ENCODE results near the gene SND1. TPM values are rescaled to one million over a fixed set of nuclear protein-coding genes. Genes with fewer than 3 reads are reported as not detected.
A peak's percentile ranks its signal among the peaks of the same experiment; 100 is the strongest.

The SND1 gene
- total RNA-seq, 1 experiment from 2014 or later, result 139 TPM

DNA sequence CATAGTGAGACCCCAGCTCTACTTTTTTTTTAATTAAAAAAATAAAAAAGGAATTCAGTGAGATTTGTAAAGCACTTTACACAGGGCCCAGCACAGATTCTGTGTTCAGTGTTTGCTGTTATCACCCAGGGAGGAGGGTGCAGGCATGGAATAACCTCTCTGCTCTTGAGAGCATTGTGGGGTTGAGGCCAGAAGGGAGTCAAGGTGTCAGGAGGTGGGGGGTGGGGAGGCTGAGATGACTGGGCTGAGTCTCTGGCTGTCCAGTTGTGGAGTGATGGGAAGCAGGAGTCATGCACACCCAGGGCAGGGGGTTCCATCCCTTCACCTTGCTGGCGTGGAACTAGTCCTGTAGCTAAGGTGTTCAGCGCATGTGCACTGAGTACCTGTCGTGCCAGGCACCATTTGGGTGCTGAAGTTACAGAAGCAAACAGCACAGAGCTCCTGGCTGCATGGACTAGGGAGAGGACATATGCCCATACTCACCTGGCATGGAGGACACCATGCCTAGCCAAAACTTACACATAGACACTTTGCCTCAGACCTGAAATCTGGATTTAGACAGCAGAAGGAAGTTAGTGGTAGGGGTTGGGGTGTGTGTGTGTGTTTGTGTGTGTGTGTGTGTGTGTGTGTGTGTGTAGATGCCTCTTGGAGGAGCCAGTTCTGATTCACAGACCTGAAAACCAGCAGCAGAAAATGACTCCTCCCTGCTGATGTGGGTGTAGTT lies 448.4 kb downstream of the SND1 start:
- no peak overlapping the region for H3K4me2 ChIP-seq (ENCODE audit: low read length)
- H4K20me1 ChIP-seq (ENCODE audit: low read length), result no peaks in the 10 kb centered on the region
- H3K9me3 ChIP-seq (ENCODE audit: low read length), result no peaks in the 10 kb centered on the region
- ChIA-PET CTCF (no interaction called here), POLR2A (ENCODE audit: unreplicated experiment) (no interaction called here)
- no peak for DNase-seq
- no peak overlapping the region for H3K27ac ChIP-seq (ENCODE audit: low read length)
- no peak overlapping the region for H2AFZ ChIP-seq (ENCODE audit: low read length)
- H3K4me3 ChIP-seq (ENCODE audit: low read length), result no peak overlapping the region
- 0 out of 2 replicates have a peak, but pooled peaks cover 5% of the 10 kb centered on the region for H3K36me3 ChIP-seq (ENCODE audit: low read depth, low read length)
- no peaks in the 10 kb centered on the region for H3K9me2 ChIP-seq (replicated peaks; ENCODE audit: low read length)
- H3F3A ChIP-seq (ENCODE audit: low read length, unreplicated experiment), result no peaks in the 10 kb centered on the region
- H3K27me3 ChIP-seq (ENCODE audit: low read length), result no peaks in the 10 kb centered on the region
- BruUV-seq (replicated peaks), result no TSS peak
- ATAC-seq, result no peak
- intact Hi-C loops (cut with micrococcal nuclease), result no loop called here
- TF ChIP-seq EZH2 (IDR thresholded peaks at IDR 0.05; ENCODE audit: low read length, unreplicated experiment) (no peak), EZH2phosphoT487 (IDR thresholded peaks at IDR 0.05; ENCODE audit: borderline replicate concordance, low read length) (no peak)
- TF ChIP-seq, protein P1, sequence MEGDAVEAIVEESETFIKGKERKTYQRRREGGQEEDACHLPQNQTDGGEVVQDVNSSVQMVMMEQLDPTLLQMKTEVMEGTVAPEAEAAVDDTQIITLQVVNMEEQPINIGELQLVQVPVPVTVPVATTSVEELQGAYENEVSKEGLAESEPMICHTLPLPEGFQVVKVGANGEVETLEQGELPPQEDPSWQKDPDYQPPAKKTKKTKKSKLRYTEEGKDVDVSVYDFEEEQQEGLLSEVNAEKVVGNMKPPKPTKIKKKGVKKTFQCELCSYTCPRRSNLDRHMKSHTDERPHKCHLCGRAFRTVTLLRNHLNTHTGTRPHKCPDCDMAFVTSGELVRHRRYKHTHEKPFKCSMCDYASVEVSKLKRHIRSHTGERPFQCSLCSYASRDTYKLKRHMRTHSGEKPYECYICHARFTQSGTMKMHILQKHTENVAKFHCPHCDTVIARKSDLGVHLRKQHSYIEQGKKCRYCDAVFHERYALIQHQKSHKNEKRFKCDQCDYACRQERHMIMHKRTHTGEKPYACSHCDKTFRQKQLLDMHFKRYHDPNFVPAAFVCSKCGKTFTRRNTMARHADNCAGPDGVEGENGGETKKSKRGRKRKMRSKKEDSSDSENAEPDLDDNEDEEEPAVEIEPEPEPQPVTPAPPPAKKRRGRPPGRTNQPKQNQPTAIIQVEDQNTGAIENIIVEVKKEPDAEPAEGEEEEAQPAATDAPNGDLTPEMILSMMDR (conservative IDR thresholded peaks at IDR 0.05; ENCODE audit: low read depth, low read length), result no peak
- no peak overlapping the region for H3K9ac ChIP-seq (ENCODE audit: low read length)
- no peaks in the 10 kb centered on the region for H3K4me1 ChIP-seq (ENCODE audit: insufficient read depth, low read length)
- no peaks in the 10 kb centered on the region for H3K79me2 ChIP-seq (ENCODE audit: low read length)

DNA sequence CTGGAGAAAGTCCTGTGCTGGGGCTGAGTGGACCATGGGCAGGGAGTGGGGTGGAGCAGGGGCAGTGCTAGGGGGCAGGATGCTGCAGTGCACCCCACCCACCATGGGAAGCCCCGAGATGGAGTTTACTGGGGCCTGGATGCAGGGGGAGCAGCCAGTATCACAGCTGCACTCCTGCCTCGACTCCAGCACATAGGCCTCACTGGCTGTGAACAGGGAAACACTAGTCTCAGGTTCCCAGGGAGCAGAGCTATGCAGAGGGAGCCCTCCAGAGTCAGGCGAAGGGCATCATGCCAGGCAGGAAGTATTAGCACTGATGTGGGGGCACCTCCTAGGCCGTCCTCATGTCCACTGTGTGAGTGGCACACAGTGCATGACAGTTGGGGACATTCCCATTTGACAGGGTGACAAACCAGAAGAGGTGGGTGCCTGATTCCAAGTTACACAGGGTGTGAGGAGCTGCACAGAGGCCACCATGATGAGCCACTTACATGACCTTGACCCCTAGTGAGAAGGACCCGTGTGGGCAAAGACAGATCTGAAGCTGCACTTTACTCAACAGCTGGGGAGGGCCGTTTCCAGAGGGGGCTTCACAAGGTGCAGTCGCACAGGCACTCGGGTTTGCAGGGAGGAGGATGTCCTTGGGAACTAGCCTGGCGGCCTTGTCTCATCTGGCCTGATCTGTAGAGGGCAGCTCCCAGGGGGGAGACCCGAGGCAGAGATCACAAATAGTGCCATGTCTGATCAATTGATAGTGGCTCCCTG lies 449.1 kb downstream of the SND1 start:
- Histone ChIP-seq H4K20me1 (ENCODE audit: low read length) (no peaks in the 10 kb centered on the region), H3K79me2 (ENCODE audit: low read length) (no peaks in the 10 kb centered on the region), H3K9ac (ENCODE audit: low read length) (no peak overlapping the region), H3K4me1 (ENCODE audit: insufficient read depth, low read length) (no peaks in the 10 kb centered on the region), H3K4me2 (ENCODE audit: low read length) (no peak overlapping the region), H3K9me2 (replicated peaks; ENCODE audit: low read length) (no peaks in the 10 kb centered on the region), H3K27me3 (ENCODE audit: low read length) (no peaks in the 10 kb centered on the region), H2AFZ (ENCODE audit: low read length) (no peak overlapping the region), H3F3A (ENCODE audit: low read length, unreplicated experiment) (no peaks in the 10 kb centered on the region), H3K36me3 (ENCODE audit: low read depth, low read length) (no peaks in the 10 kb centered on the region), H3K27ac (ENCODE audit: low read length) (no peak overlapping the region), H3K9me3 (ENCODE audit: low read length) (no peaks in the 10 kb centered on the region), H3K4me3 (ENCODE audit: low read length) (no peak overlapping the region)
- intact Hi-C loops (cut with micrococcal nuclease), result no loop called here
- TF ChIP-seq EZH2 (IDR thresholded peaks at IDR 0.05; ENCODE audit: low read length, unreplicated experiment), result no peak
- TF ChIP-seq, protein P1 (conservative IDR thresholded peaks at IDR 0.05; ENCODE audit: low read depth, low read length), result no peak
- no peak for TF ChIP-seq EZH2phosphoT487 (IDR thresholded peaks at IDR 0.05; ENCODE audit: borderline replicate concordance, low read length)
- DNase-seq (no peak), ATAC-seq (peak; percentile 6; the same call in 1 of the 2 replicates)
- BruUV-seq (replicated peaks), result no TSS peak
- CTCF ChIA-PET, result no interaction called here
- POLR2A ChIA-PET (ENCODE audit: unreplicated experiment), result no interaction called here

Data from PC-3 (cell line).